ENCODE results near the gene DHRS7. TPM values are rescaled to one million over a fixed set of nuclear protein-coding genes. Genes with fewer than 3 reads are reported as not detected.
A peak's percentile ranks its signal among the peaks of the same experiment; 100 is the strongest.

Gene DHRS7
- total and polyA plus RNA-seq, 3 experiments from 2014 or later = 79.8 to 272 (median 80.6) TPM

DNA sequence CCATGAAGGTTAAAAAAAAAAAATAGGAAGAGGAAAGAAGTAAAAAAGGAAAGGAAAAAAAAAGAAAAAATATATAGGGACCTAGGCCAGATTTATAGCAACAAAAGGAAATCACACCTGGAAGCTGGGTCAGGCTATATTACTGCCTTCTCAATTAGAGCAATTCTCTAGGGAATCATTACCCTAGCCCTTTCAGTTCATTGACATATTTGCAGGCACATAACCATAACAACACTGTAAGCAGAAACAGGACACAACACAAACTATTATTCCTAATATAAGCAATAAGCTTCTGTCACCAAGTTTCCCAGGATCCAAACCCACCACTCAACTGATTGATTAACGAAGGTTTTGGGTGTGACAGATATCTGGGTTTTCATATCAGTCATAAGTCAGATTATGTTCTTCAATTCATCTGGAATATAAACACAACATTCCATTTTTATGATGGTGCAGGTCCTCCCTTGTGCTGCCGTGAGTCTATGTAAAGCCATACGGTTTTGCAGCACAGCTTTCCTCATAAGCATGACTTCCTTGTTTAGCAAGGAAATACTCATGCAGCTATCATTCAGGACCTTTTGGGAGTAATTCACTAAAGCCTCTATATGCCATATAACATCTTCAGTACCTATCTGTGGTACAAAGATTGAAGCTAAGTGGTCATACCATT lies 69.3 kb downstream of the DHRS7 start:
- peak overlapping the region in 3 of 8 donors; percentile 15 to 61 (median 20) for H3K27ac Mint-ChIP-seq
- CTCF ChIA-PET = interaction anchor here (1.1 kb wide), 1 partner anchor 131 kb away, joined by 3 read pairs; no protein-coding TSS in a partner anchor
- DNase-seq = no peak
- Histone ChIP-seq H3K4me1 (ENCODE audit: insufficient read depth, low read length) (peaks cover 28% of the 10 kb centered on the region), H3K36me3 (ENCODE audit: insufficient read depth, low read length) (no peaks in the 10 kb centered on the region), H3K4me3 (ENCODE audit: low read length) (no peak overlapping the region), H3K27ac (ENCODE audit: low read depth, low read length) (no peak overlapping the region), H3K9me3 (ENCODE audit: low read length) (no peaks in the 10 kb centered on the region), H3K27me3 (ENCODE audit: insufficient read depth, low read length, poor library complexity, severe bottlenecking) (no peaks in the 10 kb centered on the region)
- peaks cover 49 to 73% (median 67%) of the 10 kb centered on the region in 3 donors for H3K4me1 Mint-ChIP-seq
- no peaks in the 10 kb centered on the region for H3K9me3 Mint-ChIP-seq
- POLR2A ChIA-PET = no interaction called here
- no peaks in the 10 kb centered on the region for H3K27me3 Mint-ChIP-seq
- H3K36me3 Mint-ChIP-seq = peaks cover 7 to 41% (median 11%) of the 10 kb centered on the region in 3 donors
- peak overlapping the region in 1 of 7 donors; percentile 68 for H3K4me3 Mint-ChIP-seq

DNA sequence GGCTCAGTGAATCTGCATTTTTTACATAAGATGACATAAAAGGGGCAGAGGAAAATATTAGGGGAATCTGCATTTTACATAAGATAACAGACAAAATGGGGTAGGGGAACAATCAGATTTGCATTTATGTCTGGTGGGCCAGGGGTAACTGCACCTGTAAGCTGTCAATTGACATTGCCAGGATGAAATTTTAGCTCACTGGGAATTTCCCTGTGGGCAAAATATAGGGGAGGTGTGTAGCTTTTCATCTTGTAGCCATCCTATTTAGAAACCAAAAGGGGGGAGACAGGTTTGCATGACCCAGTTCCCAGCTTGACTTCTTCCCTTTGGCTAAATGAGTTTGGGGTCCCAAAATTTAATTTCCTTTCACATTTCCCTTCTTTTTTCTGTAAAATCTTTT lies 70.0 kb downstream of the DHRS7 start:
- peaks cover 48 to 73% (median 63%) of the 10 kb centered on the region in 3 donors for H3K4me1 Mint-ChIP-seq
- no peaks in the 10 kb centered on the region for H3K36me3 ChIP-seq (ENCODE audit: insufficient read depth, low read length)
- H3K4me1 ChIP-seq (ENCODE audit: insufficient read depth, low read length) = peaks cover 28% of the 10 kb centered on the region
- no peaks in the 10 kb centered on the region for H3K9me3 Mint-ChIP-seq
- POLR2A ChIA-PET = no interaction called here
- H3K36me3 Mint-ChIP-seq = peaks cover 7 to 37% (median 7%) of the 10 kb centered on the region in 3 donors
- H3K4me3 ChIP-seq (ENCODE audit: low read length) = no peak overlapping the region
- H3K27ac Mint-ChIP-seq = peak overlapping the region in 5 of 8 donors; percentile 9 to 62 (median 56)
- peak overlapping the region in 1 of 7 donors; percentile 68 for H3K4me3 Mint-ChIP-seq
- no peaks in the 10 kb centered on the region for H3K9me3 ChIP-seq (ENCODE audit: low read length)
- no peak for DNase-seq
- H3K27me3 Mint-ChIP-seq = no peaks in the 10 kb centered on the region
- no peak overlapping the region for H3K27ac ChIP-seq (ENCODE audit: low read depth, low read length)
- H3K27me3 ChIP-seq (ENCODE audit: insufficient read depth, low read length, poor library complexity, severe bottlenecking) = no peaks in the 10 kb centered on the region
- CTCF ChIA-PET = interaction anchor here (1.1 kb wide), 1 partner anchor 130 kb away, joined by 3 read pairs; no protein-coding TSS in a partner anchor

DNA sequence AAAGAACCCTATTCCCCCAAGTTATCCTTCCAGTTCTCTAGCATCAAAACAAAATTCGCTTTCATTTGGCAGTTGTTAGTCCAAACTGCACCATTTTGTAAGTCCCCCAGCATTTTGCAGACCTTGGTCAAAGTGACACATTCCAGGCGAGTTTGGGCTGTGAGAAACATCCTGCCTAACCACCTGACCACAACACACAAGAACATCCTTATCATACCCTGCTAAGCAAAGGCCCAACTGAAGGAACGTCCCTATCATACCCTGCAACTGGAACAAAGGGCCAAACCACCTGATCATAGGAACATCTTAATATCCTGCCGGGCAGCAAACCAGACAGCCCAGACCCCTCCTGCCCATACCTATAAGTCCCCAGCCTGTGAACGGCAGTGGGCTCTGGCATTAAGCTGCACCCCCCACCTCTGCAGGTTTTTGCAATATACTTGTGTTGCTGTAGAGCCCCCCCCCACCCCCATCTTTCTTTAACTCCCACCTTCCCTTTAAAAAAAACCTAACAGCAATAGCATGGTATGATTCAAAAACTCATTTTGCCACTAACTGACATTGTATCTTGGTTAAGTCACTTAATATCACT lies 70.8 kb downstream of the DHRS7 start:
- DNase-seq = peak in 1 of 5 donors; percentile 5
- no peak overlapping the region for H3K4me3 ChIP-seq (ENCODE audit: low read length)
- ChIA-PET POLR2A (no interaction called here), CTCF (interaction anchor here (2.6 kb wide), 1 partner anchor 71 kb away, joined by 16 read pairs; the partner anchor contains the start of gene DHRS7)
- peak overlapping the region in 7 of 8 donors; percentile 10 to 99 (median 85) for H3K27ac Mint-ChIP-seq
- no peaks in the 10 kb centered on the region for H3K27me3 ChIP-seq (ENCODE audit: insufficient read depth, low read length, poor library complexity, severe bottlenecking)
- peaks cover 28% of the 10 kb centered on the region for H3K4me1 ChIP-seq (ENCODE audit: insufficient read depth, low read length)
- no peaks in the 10 kb centered on the region for H3K9me3 ChIP-seq (ENCODE audit: low read length)
- peaks cover 7 to 34% (median 7%) of the 10 kb centered on the region in 3 donors for H3K36me3 Mint-ChIP-seq
- H3K4me3 Mint-ChIP-seq = peak overlapping the region; percentile 81 to 96 (median 89)
- no peaks in the 10 kb centered on the region for H3K36me3 ChIP-seq (ENCODE audit: insufficient read depth, low read length)
- H3K27ac ChIP-seq (ENCODE audit: low read depth, low read length) = no peak overlapping the region
- peaks cover 46 to 68% (median 59%) of the 10 kb centered on the region in 3 donors for H3K4me1 Mint-ChIP-seq
- H3K27me3 Mint-ChIP-seq = no peaks in the 10 kb centered on the region
- no peaks in the 10 kb centered on the region for H3K9me3 Mint-ChIP-seq

Other genes starting within 250 kb of the DHRS7 start
- gene LRRC9, start 245.3 kb downstream of the DHRS7 start, total RNA-seq = not detected
- not detected for gene LRRC9, start 245.3 kb downstream of the DHRS7 start, polyA plus RNA-seq
- gene PCNX4, start 73.5 kb downstream of the DHRS7 start, total RNA-seq = 10 to 100 TPM; 38.8 to 43.5 TPM
- 21.4 TPM for gene PCNX4, start 73.5 kb downstream of the DHRS7 start, polyA plus RNA-seq
- gene PPM1A, start 83.8 kb upstream of the DHRS7 start, total RNA-seq = 10 to 100 TPM; 54.6 to 55.3 TPM
- gene PPM1A, start 83.8 kb upstream of the DHRS7 start, polyA plus RNA-seq = 22.3 TPM

All from CD8-positive, alpha-beta memory T cell (primary cell).